Hematopoietic multipotent progenitor cell treated with erythropoietin and hydrocortisone succinate and interleukin-3 and kit ligand, for 15 days (in vitro differentiated cells): ENCODE measurements around the gene TBK1.

Experiments
- DNase-seq: peaks from one replicate; pipeline ENCODE4 v3.0.0-alpha.2; 2015; ENCODE audit warnings: low spot score

TBK1 gene

GRCh38 chr12:64451687-64452558, at the start of gene TBK1:
Gene TBK1, plus strand, starts transcription at chr12:64452120. Its CDS starts 3,751 bp downstream, at chr12:64455871.
- DNase-seq = peak; percentile 69

GRCh38 chr12:64402181-64402580, 49.7 kb upstream of the TBK1 start:
- no peak for DNase-seq

GRCh38 chr12:64403707-64404469, 48.0 kb upstream of the TBK1 start, which contains the start of gene XPOT:
Gene XPOT, plus strand, starts transcription at chr12:64404392. Its CDS starts 5,644 bp downstream, at chr12:64410036.
- peak; percentile 95 for DNase-seq

GRCh38 chr12:64404470-64405256, 47.3 kb upstream of the TBK1 start:
- peak; percentile 73 for DNase-seq

GRCh38 chr12:64407342-64408223, 44.3 kb upstream of the TBK1 start:
- DNase-seq = no peak

- no peak for DNase-seq
These were observed 40.5 kb upstream of the TBK1 start for GRCh38 chr12:64411427-64411826.

GRCh38 chr12:64412459-64412858, 39.5 kb upstream of the TBK1 start:
- no peak for DNase-seq

- no peak for DNase-seq
These were observed 38.0 kb upstream of the TBK1 start for GRCh38 chr12:64413884-64414283.

- DNase-seq = no peak
These were observed 33.7 kb upstream of the TBK1 start for GRCh38 chr12:64418209-64418608.

- DNase-seq = no peak
These were observed 32.2 kb upstream of the TBK1 start for GRCh38 chr12:64419696-64420095.

- DNase-seq = no peak
These were observed 23.9 kb upstream of the TBK1 start for GRCh38 chr12:64427988-64428387.

GRCh38 chr12:64428956-64429355, 23.0 kb upstream of the TBK1 start:
- DNase-seq = no peak

GRCh38 chr12:64430886-64431285, 21.0 kb upstream of the TBK1 start:
- no peak for DNase-seq

- no peak for DNase-seq
These were observed 20.1 kb upstream of the TBK1 start for GRCh38 chr12:64431791-64432190.

- no peak for DNase-seq
These were observed 18.0 kb upstream of the TBK1 start for GRCh38 chr12:64433915-64434314.

- DNase-seq = no peak
These were observed 11.8 kb upstream of the TBK1 start for GRCh38 chr12:64440100-64440499.

- no peak for DNase-seq
These were observed 6.4 kb upstream of the TBK1 start for GRCh38 chr12:64445490-64445889.

GRCh38 chr12:64446295-64446694, 5.6 kb upstream of the TBK1 start:
- no peak for DNase-seq

GRCh38 chr12:64450057-64450640, 1.8 kb upstream of the TBK1 start:
- no peak for DNase-seq

- DNase-seq = peak; percentile 12
These were observed 1.0 kb upstream of the TBK1 start for GRCh38 chr12:64450711-64451486.
